Measurements from ENCODE around the gene ZNF584. TPM values are rescaled to one million over a fixed set of nuclear protein-coding genes. Genes with fewer than 3 reads are reported as not detected.

ZNF584 gene
- total and polyA plus RNA-seq, 2 experiments from 2014 or later: 2.3 to 8.1 TPM

DNA sequence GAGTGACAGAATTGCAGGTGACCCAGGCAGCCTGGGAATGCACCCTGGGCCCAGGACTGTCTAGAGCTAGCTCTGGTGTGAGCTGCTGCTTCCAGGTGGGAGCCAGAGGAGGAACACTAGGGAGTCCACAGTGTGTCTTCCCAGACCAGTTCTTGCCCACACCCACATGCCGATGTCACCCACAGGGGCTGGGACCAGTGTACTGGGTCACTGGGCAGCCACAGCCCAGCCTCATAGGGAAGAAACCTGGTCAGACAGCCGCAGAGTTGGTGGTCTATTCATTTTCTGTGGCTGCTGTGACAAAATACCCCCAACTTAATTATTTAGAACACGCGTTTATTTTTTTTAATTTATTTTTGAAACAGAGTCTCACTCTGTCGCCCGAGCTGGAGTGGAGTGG, 9.9 kb upstream of the ZNF584 start:
- Histone ChIP-seq H3K36me3 (ENCODE audit: insufficient read depth) (peaks cover 6% of the 10 kb centered on the region; the same call in 1 of the 2 replicates), H2AFZ (no peak overlapping the region), H3K79me2 (replicated peaks; ENCODE audit: insufficient read depth) (no peaks in the 10 kb centered on the region), H3K4me1 (ENCODE audit: insufficient read depth) (peaks cover 5% of the 10 kb centered on the region; the same call in 1 of the 2 replicates), H3K4me3 (no peak overlapping the region), H3F3A (replicated peaks; ENCODE audit: low read depth) (peaks cover 31% of the 10 kb centered on the region), H4K20me1 (replicated peaks; ENCODE audit: insufficient read depth) (peaks cover 5% of the 10 kb centered on the region; the same call in 1 of the 2 replicates), H3K4me2 (no peak overlapping the region), H3K9me2 (ENCODE audit: insufficient read depth) (no peaks in the 10 kb centered on the region), H3K27ac (ENCODE audit: low read depth) (no peak overlapping the region), H3K27me3 (ENCODE audit: insufficient read depth) (peaks cover 21% of the 10 kb centered on the region)
- TF ChIP-seq STAT1 (IDR thresholded peaks at IDR 0.05; ENCODE audit: unreplicated experiment): no peak
- no peak for TF ChIP-seq EZH2 (IDR thresholded peaks at IDR 0.05; ENCODE audit: low read depth, unreplicated experiment)
- TF ChIP-seq ZNF462 (CRISPR knock-in tag; IDR thresholded peaks at IDR 0.05): no peak
- no peak for TF ChIP-seq EZH2phosphoT487 (IDR thresholded peaks at IDR 0.05; ENCODE audit: unreplicated experiment)
- no peak for TF ChIP-seq ZNF331 (CRISPR knock-in tag; IDR thresholded peaks at IDR 0.05; ENCODE audit: low read depth)
- H3K4me1 Mint-ChIP-seq: peaks cover 14% of the 10 kb centered on the region
- no peak overlapping the region for H3K27ac Mint-ChIP-seq
- H3K4me3 Mint-ChIP-seq: no peak overlapping the region
- H3K27me3 Mint-ChIP-seq (ENCODE audit: insufficient read depth, low read depth, poor library complexity): peaks cover 37% of the 10 kb centered on the region
- ATAC-seq (no peak), DNase-seq (ENCODE audit: low spot score) (no peak)
- H3K9me3 Mint-ChIP-seq: no peaks in the 10 kb centered on the region; the same call in 2 of the 3 replicates
- peaks cover 17% of the 10 kb centered on the region for H3K36me3 Mint-ChIP-seq (ENCODE audit: low read depth)

GRCh38 chr19:58399903-58400302, 8.5 kb upstream of the ZNF584 start:
- Histone ChIP-seq H3K79me2 (replicated peaks; ENCODE audit: insufficient read depth) (no peaks in the 10 kb centered on the region), H4K20me1 (replicated peaks; ENCODE audit: insufficient read depth) (no peaks in the 10 kb centered on the region), H3K27ac (ENCODE audit: low read depth) (no peak overlapping the region), H2AFZ (no peak overlapping the region), H3F3A (replicated peaks; ENCODE audit: low read depth) (peaks cover 18% of the 10 kb centered on the region), H3K4me1 (ENCODE audit: insufficient read depth) (peaks cover 5% of the 10 kb centered on the region; the same call in 1 of the 2 replicates), H3K4me2 (no peak overlapping the region), H3K9me2 (ENCODE audit: insufficient read depth) (no peaks in the 10 kb centered on the region), H3K27me3 (ENCODE audit: insufficient read depth) (peaks cover 21% of the 10 kb centered on the region), H3K4me3 (no peak overlapping the region), H3K36me3 (ENCODE audit: insufficient read depth) (no peaks in the 10 kb centered on the region)
- Mint-ChIP-seq H3K4me3 (peak overlapping the region; percentile 3; the same call in 2 of the 3 replicates), H3K9me3 (peaks cover 3% of the 10 kb centered on the region; the same call in 1 of the 3 replicates), H3K4me1 (peaks cover 13% of the 10 kb centered on the region; the same call in 2 of the 3 replicates), H3K27ac (no peak overlapping the region), H3K36me3 (ENCODE audit: low read depth) (peaks cover 8% of the 10 kb centered on the region), H3K27me3 (ENCODE audit: insufficient read depth, low read depth, poor library complexity) (peaks cover 35% of the 10 kb centered on the region)
- no peak for ATAC-seq
- no peak for DNase-seq (ENCODE audit: low spot score)
- no peak for TF ChIP-seq ZNF114 (CRISPR knock-in tag; IDR thresholded peaks at IDR 0.05)
- TF ChIP-seq ZNF331 (CRISPR knock-in tag; IDR thresholded peaks at IDR 0.05; ENCODE audit: low read depth): no peak
- TF ChIP-seq EZH2 (IDR thresholded peaks at IDR 0.05; ENCODE audit: low read depth, unreplicated experiment): no peak
- no peak for TF ChIP-seq REST (IDR thresholded peaks at IDR 0.05; ENCODE audit: unreplicated experiment)
- no peak for TF ChIP-seq EZH2phosphoT487 (IDR thresholded peaks at IDR 0.05; ENCODE audit: unreplicated experiment)

Measured in GM23338 (cell line).